GM19023 (cell line): ENCODE results near the gene SAT2.

Experiments used
- ATAC-seq: cut with Tn5 transposase; IDR thresholded peaks from one replicate; pipeline ENCODE4 v1.9.1; 2021; ENCODE audit warnings: mild to moderate bottlenecking, moderate library complexity; ENCODE audit not compliant: unreplicated experiment

The SAT2 gene

DNA sequence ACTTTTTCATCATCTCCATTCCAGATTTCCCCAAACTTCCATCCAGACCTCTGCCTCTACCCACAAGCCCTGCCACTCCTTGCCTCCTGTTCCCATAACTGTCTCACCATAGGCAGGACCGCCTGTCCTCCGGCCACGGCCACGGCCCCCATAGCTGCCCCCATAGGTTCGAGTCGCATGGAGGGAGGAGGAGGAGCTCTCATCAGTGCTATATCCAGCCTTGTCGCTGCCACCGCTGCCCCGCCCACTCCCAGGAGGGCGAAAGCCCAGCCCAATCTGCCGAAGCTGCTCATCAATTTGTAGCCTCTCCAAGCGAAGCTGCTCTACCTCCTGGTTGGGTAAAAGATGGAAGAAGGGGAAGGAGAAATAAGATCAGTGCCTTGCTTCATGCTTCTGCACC, 34.3 kb downstream of the SAT2 start:
- no peak for ATAC-seq

DNA sequence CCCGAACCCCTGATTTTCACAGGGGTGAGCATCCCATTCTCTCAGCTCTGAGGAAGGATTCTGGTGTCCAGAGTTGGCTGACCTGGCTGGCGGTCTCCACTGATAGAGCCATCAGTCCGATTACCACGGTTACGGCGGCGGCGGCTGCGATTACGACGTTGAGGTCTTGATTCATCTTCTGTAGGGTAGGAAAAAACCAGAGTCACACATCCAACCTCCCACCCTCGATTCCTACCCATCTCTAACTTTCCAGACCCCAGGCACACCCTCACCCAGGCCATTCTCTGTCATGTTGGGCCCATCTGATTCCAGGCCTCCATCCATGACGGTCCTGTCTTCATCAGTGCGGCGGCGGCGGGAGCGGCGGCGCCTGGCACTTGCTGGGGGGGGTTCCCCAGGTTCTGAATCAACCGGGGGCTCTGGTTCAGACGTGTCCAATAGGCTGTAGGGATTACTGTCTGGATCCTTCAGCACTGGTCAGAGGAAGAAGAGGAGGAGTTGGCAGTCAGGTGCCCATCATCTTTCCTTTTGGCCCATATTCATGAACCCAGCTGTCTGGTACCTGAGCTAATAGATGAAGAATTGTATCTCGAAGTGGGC, 35.1 kb downstream of the SAT2 start:
- ATAC-seq: no peak

DNA sequence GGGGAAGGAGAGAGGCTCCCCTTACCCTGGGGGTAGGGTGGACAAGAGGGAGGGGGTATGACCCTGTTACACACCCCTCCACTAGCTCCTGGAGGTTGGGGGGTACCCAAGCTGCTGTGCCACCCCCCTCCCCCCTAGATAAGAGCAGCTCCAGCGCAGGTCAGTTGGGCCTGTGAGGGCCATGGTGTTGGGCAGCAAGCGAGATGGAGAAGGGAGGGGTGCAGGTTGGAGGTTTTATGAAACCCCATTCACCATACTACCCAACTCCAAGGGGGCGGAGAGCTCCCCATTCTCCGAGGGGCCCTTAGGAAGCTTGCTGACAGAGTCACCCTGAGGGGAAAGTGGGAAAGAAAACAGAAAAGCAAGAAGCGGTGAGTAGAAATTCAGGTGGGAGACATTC, 36.0 kb downstream of the SAT2 start:
- ATAC-seq: no peak

DNA sequence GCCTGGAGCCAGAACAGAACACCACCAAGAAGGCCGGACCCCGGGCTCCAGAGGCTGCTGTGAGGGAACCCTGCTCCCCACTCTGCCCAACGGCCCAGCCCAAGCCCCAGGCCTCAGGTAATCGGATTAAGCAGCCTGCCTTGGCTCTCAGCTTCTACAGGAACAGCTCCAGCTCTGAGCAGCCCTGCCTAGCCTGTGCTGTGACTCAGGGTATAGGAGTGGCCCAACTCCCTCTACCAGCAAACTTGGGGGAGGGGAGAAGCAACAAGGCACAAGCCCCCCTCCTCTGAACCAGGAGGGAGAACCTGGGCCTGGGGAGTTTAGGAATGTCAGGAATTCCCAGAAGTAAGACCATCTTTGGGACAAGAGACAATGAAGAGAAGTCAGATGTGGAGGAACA, 36.9 kb downstream of the SAT2 start:
- ATAC-seq: no peak

DNA sequence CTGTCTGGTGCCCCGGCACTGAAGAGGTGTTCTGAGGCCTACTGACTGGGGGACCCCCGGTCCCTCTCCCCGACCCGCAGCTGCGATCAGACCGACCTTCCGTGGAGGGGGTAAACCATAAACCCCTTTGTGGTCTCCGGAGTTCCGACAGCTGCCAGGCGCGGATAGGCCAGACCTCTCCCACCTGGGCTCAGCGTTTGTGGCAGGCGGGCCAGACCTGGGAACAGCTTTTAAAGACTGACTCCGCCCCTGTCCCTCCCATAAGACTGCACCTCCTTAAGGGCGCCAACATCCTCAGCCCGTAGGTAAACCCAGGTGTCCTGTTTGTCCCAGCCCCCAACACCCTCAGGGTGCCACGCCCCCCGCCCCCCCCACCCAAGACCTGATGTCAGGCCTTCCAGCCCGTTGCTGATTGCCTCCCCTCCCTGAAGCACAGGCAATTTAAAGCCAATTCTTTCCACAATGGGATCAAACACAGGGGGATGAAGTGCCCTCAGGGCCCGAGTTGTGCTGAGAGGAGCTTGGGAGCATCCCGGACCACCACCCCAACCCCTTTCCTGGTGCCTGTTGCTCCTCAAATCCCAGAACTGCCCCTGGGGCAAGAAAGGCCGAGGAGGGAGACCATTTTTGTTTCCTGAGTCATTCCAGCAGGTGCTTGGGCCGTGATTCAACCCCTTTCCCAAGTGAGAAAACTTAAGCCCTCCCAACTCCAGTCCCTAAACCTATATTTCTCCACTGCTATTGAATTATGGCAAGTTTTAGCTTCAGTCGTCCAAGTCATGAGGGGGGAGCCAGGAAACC, 37.5 kb downstream of the SAT2 start, which contains the start of gene SOX15:
TSS of gene SOX15 (minus strand) at position 204 of the 801 bp plus-strand sequence. CDS start 418 bp downstream, outside the sequence.
- ATAC-seq: no peak

DNA sequence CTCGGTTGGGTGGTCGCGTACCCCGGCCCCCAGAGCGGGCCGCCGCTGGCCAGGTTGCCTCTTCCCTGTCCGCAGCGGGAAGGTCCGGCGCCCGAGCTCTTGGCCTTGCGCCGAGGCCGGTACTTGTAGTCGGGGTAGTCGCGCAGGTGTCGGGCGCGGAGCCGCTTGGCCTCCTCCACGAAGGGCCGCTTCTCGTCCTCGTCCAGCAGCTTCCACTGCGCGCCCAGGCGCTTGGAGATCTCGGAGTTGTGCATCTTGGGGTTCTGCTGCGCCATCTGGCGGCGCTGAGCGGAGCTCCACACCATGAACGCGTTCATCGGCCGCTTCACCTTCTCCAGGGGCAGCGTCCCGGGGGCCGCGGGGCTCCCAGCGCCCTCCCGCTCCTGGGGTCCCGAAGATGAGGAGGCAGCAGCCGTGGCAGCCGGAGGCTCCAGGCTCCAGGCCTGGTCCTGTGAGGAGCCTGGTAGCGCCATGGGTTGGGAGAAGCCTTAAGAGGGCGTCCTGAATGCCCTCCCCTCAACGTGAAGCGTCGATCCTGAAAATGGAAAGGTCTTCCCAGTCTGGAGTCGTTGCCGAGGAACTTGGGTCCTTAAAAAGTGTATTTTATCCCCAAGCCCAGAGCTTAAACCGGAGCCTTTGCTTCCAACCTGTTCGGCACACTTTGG, 38.3 kb downstream of the SAT2 start:
- peak; percentile 50 for ATAC-seq

DNA sequence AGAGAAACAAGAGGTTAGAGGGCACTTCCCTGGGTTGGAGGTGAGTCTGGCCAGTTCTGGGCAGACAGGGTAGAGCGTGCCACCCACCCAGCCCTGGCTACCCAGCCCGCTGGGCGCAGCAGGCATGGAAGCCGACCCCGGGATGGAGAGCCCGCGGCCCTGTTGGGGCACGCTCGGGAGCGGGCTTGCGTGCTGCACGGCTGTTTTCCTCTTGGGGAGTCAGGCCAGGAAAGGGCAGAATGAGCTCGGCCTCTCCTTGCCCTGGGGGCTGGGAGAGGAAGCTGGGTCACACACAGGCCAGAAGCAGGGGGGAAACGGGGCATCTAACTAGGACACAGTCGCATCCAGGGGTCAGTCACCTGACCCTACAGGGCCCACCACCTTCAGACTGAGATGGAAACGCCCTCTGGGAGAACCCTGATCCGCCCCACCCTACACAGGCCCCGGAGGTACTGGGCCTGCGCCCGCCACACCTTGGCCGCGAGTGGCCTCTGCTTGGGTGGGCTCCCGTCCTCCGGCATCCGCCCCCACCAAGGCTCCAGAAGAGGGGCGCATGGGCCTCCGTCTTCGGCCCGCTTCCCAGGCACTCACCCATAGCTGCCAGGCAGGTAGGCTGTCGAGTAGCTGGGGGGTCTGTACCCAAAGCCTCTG, 38.9 kb downstream of the SAT2 start:
- no peak for ATAC-seq

DNA sequence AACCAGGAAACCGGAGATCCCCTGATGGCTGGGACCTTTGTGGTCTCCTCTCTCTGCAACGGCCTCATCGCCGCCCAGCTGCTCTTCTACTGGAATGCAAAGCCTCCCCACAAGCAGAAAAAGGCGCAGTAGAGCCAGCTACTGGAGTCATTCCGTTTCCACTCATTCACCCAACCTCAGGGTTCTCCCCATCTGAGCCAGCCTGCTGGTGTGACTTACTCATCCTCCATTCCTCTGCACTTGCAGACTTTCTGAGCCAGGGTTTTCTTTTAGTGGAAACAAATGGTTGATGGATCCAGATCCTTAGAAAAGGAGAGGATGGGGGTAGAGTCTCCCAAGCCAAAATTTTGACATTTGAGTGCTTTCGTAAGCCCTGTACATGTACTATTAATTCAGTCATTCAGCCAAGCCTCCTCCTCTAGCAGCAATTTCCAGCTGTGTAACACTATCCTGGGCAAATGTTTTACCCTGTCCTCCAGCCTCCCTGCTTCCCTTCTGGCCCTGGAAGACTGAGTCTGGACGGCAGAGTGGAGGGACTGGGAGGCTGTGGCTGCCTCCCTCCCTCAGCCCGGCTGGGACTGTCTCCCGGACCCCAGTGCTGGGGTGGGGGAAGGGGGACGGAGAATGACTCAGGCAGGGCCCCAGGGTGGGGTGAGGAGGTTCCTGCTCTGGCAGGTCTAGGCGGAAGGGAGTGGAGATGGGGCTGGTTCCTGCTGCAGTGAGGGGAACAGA, 40.0 kb downstream of the SAT2 start:
- no peak for ATAC-seq

DNA sequence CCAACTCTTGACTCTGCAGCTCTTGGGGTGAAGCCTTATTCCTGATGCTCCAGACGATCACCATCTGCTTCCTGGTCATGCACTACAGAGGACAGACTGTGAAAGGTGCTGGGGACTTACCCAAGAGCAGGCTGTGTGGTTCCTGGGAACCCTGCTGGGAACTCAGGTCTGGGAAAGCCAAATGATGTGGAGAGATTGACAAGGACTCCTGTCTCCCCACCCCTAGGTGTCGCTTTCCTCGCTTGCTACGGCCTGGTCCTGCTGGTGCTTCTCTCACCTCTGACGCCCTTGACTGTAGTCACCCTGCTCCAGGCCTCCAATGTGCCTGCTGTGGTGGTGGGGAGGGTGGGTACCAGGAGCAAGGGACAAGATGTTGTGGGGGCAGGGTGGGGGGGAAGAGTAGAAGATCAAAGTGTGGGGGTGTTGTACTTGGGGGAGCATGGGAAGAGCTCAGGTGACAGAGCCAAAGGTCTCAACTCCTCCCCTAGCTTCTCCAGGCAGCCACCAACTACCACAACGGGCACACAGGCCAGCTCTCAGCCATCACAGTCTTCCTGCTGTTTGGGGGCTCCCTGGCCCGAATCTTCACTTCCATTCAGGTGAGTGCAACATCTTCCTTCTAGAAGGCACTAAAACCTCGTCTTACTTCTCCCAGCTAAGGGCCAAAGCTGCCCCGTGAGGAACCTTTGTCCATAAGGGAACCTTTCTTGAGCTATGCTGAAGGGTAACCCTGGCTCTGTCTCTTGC, 40.8 kb downstream of the SAT2 start:
- ATAC-seq: no peak

DNA sequence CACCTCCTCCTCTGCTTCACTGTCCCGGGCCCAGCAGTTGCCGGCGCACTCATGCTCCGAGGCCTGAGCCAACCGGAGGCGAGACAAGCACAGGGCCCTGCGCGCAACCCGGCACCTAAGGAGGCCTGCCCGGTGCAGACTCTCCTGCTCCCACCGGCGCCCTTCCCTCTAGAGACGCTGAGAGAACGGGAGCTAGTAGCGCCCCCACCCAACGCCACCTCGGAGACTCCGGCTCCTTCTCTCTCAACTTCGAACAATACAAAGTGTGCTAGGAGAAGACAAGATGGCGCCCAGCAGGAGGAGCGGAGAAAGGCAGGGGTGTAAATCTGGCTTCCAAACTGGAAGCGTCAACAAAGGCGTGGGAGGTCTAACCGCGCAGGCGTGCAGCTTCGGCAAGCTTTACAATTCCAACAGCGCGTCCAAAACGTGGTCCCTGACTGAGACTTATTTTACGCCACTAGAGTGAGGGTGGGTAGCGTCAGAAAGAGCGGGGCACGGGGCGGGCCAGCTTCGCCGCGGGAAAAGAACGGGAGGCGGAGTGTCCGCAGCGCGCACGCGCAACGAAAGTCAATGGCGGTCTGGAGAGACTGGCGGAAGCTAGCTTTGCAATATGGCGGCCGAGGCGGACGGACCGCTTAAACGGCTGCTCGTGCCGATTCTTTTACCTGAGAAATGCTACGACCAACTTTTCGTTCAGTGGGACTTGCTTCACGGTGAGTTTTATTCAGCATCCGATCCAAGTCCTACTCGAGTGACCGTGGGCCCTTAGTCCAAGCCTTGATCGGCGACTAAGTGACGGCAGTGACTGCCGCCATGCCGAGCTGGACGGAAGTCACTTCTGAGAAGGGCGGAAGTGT, 44.1 kb downstream of the SAT2 start, which contains the start of gene MPDU1:
TSS of gene MPDU1 (plus strand) at position 600 of the 857 bp plus-strand sequence. CDS start at position 611, 11 bp downstream.
- peak; percentile 78 for ATAC-seq

DNA sequence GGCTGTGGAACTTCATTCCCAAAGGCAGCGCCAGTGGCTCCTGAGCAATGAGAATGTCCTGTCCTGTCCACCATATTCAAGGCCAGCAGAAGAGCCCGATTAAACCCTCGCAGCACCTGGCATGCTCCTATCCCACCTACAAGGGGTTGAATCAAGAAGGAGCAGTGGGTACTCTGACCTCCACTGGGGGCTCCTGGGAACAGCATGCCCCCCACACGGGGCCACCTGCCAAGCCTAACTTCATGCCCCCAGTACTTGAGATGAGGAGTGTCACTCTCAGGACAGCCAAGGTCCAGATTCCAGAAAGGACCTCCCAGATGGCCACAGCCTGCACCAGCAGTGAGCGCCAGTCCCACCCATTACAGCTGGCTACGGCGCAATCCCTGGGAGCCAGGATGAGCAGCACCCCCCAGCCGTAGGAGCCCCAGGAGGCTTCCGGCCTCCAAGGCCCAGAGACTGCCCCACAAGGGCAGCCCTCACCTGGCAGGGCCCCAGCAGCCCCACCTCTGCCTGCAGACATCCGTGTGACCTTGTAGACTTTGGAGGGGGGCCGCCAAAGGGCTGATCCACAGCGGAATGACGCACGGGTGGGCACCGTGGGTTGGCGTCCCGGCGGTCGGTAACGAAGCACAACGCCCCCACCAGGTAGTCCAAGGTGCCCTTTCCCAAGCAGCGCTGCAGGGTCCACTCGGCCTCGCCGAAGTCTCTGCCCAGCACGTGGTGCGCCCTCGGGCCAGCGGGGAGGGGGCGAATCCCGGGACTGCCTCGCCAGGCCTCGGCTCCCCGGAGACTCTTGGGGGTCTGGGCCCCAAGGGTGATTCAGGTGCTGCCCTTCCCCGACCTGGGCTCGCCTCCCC, 45.0 kb downstream of the SAT2 start:
- no peak for ATAC-seq

DNA sequence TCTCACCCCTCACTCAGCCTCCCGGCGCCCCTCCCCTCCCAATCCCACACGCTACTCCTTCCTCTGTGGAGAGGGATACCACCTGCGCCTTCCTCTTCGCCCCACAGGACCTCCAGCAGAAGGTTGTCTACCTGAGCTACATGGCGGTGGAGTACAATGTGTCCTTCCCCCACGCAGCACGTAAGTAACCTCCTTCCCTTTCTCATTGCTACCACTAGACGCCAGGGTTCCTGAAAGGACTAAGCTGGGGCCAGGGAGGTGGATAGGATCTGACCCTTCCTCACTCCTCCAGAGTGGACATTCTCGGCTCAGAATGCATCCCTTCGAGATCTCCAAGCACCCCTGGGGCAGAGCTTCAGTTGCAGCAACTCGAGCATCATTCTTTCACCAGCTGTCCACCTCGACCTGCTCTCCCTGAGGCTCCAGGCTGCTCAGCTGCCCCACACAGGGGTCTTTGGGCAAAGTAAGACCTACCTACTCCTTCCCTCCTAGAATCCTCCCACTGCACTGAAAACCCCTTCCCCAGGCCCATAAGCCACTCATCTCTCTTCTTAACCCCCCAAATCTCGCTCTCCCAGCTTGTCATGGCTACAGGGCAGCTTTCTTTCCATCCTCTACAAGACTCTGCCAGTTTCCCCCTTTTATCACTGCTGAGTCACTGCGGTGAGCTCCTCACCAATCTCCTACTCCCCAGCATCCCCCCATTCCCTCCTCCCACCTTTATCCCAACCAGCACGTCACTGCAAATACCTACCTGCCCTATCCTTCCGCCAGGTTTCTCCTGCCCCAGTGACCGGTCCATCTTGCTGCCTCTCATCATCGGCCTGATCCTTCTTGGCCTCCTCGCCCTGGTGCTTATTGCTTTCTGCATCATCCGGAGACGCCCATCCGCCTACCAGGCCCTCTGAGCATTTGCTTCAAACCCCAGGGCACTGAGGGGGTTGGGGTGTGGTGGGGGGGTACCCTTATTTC, 46.7 kb downstream of the SAT2 start:
- ATAC-seq: no peak

DNA sequence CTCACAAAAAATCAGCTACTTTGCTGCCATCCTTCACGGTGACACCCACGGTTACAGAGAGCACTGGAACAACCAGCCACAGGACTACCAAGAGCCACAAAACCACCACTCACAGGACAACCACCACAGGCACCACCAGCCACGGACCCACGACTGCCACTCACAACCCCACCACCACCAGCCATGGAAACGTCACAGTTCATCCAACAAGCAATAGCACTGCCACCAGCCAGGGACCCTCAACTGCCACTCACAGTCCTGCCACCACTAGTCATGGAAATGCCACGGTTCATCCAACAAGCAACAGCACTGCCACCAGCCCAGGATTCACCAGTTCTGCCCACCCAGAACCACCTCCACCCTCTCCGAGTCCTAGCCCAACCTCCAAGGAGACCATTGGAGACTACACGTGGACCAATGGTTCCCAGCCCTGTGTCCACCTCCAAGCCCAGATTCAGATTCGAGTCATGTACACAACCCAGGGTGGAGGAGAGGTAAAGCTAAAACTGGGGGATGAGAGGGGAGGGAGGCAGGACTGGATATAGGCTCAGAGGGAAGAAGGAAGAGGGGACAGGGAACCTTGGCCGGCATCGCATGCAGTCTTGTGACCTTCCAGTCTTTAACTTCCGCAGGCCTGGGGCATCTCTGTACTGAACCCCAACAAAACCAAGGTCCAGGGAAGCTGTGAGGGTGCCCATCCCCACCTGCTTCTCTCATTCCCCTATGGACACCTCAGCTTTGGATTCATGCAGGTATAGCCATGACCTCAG, 47.6 kb downstream of the SAT2 start:
- no peak for ATAC-seq

DNA sequence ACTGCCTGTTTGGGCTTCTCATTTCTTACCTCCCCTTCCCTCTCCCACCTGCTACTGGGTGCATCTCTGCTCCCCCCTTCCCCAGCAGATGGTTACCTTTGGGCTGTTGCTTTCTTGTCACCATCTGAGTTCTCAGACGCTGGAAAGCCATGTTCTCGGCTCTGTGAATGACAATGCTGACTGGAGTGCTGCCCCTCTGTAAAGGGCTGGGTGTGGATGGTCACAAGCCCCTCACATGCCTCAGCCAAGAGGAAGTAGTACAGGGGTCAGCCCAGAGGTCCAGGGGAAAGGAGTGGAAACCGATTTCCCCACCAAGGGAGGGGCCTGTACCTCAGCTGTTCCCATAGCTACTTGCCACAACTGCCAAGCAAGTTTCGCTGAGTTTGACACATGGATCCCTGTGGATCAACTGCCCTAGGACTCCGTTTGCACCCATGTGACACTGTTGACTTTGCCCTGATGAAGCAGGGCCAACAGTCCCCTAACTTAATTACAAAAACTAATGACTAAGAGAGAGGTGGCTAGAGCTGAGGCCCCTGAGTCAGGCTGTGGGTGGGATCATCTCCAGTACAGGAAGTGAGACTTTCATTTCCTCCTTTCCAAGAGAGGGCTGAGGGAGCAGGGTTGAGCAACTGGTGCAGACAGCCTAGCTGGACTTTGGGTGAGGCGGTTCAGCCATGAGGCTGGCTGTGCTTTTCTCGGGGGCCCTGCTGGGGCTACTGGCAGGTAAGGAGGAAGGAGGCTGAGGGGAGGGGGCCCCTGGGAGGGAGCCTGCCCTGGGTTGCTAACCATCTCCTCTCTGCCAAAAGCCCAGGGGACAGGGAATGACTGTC, 48.4 kb downstream of the SAT2 start, which contains the start of gene CD68:
TSS of gene CD68 (plus strand) at position 638 of the 833 bp plus-strand sequence. CDS start at position 678, 40 bp downstream.
- ATAC-seq: peak; percentile 35
